NCI-H82 treated with DMSO at 0.1 percent for 48 hours (cell line): ENCODE measurements around the gene STXBP2.
A peak's percentile ranks its signal among the peaks of the same experiment; 100 is the strongest.

ENCODE experiments used
- DNase-seq: peaks from one replicate; lab custom pipeline; 2025; ENCODE audit not compliant: unreplicated experiment; lab: John Stamatoyannopoulos, UW

Gene STXBP2

DNA sequence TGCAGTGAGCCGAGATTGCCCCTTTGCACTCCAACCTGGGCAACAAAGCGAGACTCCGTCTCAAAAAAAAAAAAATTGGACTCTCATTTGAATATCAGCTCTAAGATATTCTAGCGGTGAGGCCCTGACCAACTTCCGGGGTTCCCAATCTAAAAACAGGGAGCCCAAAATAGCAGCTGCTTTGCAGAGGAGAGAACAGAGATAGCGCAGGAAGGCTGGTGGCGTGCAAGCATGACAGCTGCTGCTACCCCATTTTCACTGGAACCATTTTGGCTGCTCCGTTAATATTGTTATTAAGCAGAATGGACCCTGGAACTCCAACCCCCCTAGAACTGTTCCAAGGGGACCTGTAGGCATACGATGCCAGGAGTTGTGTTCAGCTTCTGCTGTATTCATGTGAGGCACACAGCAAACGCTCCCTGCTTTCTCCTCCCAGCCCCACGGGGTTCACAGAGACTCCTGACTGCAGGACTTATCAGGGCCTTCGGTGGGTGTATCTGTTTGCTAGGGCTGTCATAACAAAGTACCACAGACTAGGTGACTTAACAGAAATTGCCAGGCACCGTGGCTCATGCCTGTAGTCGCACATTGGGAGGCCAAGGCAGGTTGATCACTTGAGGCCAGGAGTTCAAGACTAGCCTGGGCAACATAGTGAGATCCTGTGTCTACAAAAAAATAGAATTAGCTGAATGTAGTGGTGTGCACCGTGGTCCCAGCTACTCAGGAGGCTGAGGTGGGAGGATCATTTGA lies 11.5 kb downstream of the STXBP2 start:
- DNase-seq: no peak

- DNase-seq: no peak
Observed at GRCh38 chr19:7650148-7650547, 13.2 kb downstream of the STXBP2 start.

GRCh38 chr19:7652061-7652641 lies 15.2 kb downstream of the STXBP2 start:
- DNase-seq: peak; percentile 58

GRCh38 chr19:7654401-7654800 lies 17.5 kb downstream of the STXBP2 start:
- no peak for DNase-seq

- DNase-seq: no peak
Observed at GRCh38 chr19:7655581-7655980, 18.7 kb downstream of the STXBP2 start.

- no peak for DNase-seq
Observed at GRCh38 chr19:7657131-7657751, 20.3 kb downstream of the STXBP2 start.

DNA sequence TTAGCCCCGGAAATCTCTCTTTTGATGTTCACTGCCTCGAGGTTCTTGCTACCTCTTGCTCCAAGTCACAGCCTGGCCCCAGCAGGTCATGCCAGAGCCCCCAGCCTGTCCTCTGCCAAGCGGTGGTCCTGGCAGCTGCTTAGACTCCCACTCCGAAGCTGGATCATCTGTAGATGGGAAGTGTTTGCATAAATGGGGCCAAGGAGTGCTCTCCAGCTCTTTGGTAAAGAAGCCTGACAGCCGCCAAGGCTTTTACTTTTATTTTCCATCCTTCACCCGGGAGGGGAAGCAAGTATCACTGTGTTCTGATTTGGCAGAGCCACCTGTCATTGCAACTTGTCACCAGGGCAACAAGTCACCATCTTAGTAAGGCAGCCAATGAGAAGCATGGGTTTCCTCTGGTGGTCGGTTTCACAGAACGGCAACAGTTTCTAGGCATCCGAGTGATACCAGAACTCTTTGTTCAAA lies 21.3 kb downstream of the STXBP2 start:
- no peak for DNase-seq

GRCh38 chr19:7661744-7662538 lies 25.0 kb downstream of the STXBP2 start:
- no peak for DNase-seq

DNA sequence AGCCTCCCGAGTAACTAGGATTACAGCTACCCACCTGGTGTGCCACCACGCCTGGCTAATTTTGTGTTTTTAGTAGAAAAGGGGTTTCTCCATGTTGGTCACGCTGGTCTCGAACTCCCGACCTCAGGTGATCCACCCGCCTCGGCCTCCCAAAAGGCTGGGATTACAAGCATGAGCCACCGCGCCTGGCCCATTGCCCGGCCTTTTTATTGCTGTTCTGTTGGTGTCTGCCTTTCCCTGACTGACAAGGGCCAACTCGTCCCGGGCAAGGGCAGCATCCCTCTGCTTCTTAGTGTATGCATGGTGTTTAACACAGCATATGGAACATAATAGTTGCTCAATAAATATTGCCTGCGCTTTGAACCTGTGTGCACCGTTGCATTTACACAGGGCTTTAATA lies 25.7 kb downstream of the STXBP2 start:
- DNase-seq: no peak

- DNase-seq: no peak
Observed at GRCh38 chr19:7663706-7664105, 26.8 kb downstream of the STXBP2 start.

GRCh38 chr19:7665076-7665475 lies 28.2 kb downstream of the STXBP2 start:
- no peak for DNase-seq

DNA sequence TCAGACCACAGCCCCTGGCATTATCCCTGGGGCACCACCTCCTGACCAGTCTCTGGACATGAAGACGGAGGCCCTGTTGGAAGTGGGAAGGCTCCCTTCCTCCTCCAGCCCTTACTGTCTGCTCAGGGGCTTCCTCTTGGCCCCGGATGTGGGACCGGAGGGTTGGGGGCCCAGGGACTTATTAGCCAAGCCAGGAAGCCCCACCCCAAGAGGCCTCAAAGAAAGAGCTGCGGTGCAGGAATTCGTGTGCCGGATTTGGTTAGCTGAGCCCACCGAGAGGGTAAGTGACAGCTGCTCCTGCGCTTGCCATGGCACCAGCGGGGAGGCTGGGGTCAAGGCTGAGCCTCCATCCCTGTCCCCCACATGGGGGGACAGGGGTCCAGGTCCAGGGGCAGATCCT lies 31.9 kb downstream of the STXBP2 start, which contains the start of gene RETN:
RETN (plus strand) TSS at position 208 of the 400 bp plus-strand sequence. CDS start 278 bp downstream, outside the sequence.
- no peak for DNase-seq

GRCh38 chr19:7669641-7670040 lies 32.7 kb downstream of the STXBP2 start:
- DNase-seq: no peak

- no peak for DNase-seq
Observed at GRCh38 chr19:7670150-7670783, 33.4 kb downstream of the STXBP2 start.

DNA sequence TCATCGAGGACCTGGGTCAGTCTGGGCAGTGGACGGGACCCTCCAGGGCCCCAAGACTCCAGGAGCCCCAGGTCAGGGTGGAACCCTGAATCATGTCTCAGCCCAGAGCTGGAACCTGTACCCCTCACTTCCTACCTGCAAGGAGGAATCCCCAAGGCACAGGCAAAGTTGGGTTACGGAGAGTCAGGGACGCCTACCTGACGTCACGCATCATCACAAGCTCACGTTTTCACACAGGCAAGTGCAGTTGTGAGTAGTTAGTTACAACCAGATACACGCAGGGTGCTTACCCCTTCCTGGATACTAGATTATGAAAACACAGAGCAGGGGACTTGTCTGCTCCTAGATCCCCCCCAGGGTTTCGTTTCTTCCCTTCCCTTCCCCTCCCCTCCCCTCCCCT lies 33.9 kb downstream of the STXBP2 start:
- no peak for DNase-seq

DNA sequence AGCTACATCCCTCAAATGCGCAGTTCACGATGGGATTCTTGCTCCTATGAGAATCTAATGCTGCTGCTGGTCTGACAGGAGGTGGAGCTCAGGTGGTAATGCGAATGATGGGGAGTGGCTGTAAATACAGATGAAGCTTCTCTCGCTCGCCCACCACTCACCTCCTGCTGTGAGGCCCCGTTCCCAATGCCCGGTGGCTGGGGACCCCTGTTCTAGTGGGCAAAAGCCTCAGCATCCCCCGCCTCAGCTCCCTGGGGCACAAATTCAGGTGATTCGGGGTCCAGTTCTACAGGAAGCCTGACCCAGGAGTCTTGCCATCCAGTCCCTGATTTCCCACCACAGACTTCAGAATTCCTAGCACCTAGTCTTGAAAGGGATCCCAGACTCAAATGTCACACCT lies 35.6 kb downstream of the STXBP2 start:
- no peak for DNase-seq

DNA sequence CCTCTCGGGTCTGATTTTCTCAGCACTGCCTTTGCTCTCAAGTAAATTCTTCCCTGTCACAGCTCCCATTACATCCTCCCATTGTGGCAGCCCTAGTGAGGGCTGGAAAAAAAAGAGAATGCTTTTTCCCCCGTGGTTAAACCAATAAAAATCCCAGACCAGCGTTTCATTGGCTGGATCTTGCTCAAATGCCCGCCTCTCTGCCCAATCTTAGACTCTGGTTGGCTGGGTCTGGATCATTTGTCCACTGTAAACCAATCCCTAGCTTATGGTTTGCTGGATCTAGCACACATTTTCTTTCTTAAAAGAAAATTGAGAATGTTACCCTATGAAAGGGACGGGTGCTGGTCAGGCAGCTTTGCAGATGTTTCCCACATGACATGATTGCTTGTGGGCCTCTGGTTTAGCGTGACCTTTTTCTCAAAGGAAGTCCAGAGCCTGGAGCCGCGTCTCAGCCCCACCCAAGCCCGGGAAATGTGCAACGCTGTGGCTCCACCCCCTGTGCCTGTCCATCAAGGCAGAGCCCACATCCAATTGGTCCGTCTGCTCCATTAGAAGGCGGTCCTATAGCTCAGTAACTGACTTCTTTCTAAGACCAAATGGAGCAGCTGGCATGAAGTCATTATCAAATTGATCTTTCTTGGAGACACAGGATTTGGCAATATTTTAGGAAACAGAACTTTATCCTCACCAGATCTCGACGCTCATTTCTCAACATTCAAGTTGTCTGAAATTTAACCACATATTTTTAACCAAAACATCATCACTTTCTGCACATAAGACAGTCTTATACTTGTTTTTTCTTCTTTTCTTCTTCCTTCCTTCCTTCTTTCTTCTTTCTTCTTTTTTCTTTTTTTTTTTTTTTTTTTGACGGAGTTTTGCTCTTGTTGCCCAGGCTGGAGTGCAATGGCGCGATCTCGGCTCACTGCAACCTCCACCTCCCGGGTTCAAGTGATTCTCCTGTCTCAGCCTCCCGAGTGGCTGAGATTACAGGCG lies 37.4 kb downstream of the STXBP2 start:
- peak; percentile 57 for DNase-seq

- no peak for DNase-seq
Observed at GRCh38 chr19:7676376-7676775, 39.5 kb downstream of the STXBP2 start.

GRCh38 chr19:7676854-7677253 lies 39.9 kb downstream of the STXBP2 start, which contains the start of gene MCEMP1:
MCEMP1 (plus strand) TSS chr19:7677090; CDS start chr19:7677121, 31 bp downstream.
- no peak for DNase-seq
